ENCODE measurements around the gene PPP1R12B. TPM values are rescaled to one million over a fixed set of nuclear protein-coding genes. Genes with fewer than 3 reads are reported as not detected.
A peak's percentile ranks its signal among the peaks of the same experiment; 100 is the strongest.
"Not testable (repeated sequence)": the region's sequence is repeated elsewhere in the genome, so short reads cannot be mapped to it uniquely, and the experiment has no call there.

Gene PPP1R12B
- polyA plus RNA-seq, 1 experiment: 38.6 TPM

GRCh38 chr1:202622388-202622787 lies 273.9 kb downstream of the PPP1R12B start:
- CTCF ChIA-PET: no interaction called here

GRCh38 chr1:202623075-202623474 lies 274.6 kb downstream of the PPP1R12B start:
- peak overlapping the region; percentile 47 for H3K27ac ChIP-seq (ENCODE audit: low read depth, low read length)
- ChIA-PET POLR2A (no interaction called here), CTCF (interaction anchor here (1.2 kb wide), 1 partner anchor 159 kb away, joined by 10 read pairs; no protein-coding TSS in a partner anchor)
- DNase-seq (ENCODE audit: low read depth, low spot score): no peak
- H3K4me3 ChIP-seq (ENCODE audit: low read depth, low read length): no peak overlapping the region
- H3K9me3 ChIP-seq (ENCODE audit: control insufficient read depth, insufficient read depth, low read length): peaks cover 4% of the 10 kb centered on the region
- no peak for TF ChIP-seq CTCF (IDR thresholded peaks at IDR 0.05; ENCODE audit: low read depth, low read length)
- no peaks in the 10 kb centered on the region for H3K27me3 ChIP-seq (ENCODE audit: control insufficient read depth, insufficient read depth, low read length)

More at GRCh38 chr1:202622388-202622787, 273.9 kb downstream of the PPP1R12B start:
- POLR2A ChIA-PET: no interaction called here
- no peak for TF ChIP-seq CTCF (IDR thresholded peaks at IDR 0.05; ENCODE audit: low read depth, low read length)
- peaks cover 4% of the 10 kb centered on the region for H3K9me3 ChIP-seq (ENCODE audit: control insufficient read depth, insufficient read depth, low read length)
- H3K27ac ChIP-seq (ENCODE audit: low read depth, low read length): no peak overlapping the region
- no peak overlapping the region for H3K4me3 ChIP-seq (ENCODE audit: low read depth, low read length)
- no peaks in the 10 kb centered on the region for H3K27me3 ChIP-seq (ENCODE audit: control insufficient read depth, insufficient read depth, low read length)
- no peak for DNase-seq (ENCODE audit: low read depth, low spot score)

- H3K27ac ChIP-seq (ENCODE audit: low read depth, low read length): peak overlapping the region; percentile 21
- H3K27me3 ChIP-seq (ENCODE audit: control insufficient read depth, insufficient read depth, low read length); DNase-seq (ENCODE audit: low read depth, low spot score); H3K4me3 ChIP-seq (ENCODE audit: low read depth, low read length); H3K9me3 ChIP-seq (ENCODE audit: control insufficient read depth, insufficient read depth, low read length); POLR2A ChIA-PET: not testable (repeated sequence)
- CTCF ChIA-PET: interaction anchor here (1.2 kb wide), 1 partner anchor 159 kb away, joined by 10 read pairs; no protein-coding TSS in a partner anchor
These were observed 275.0 kb downstream of the PPP1R12B start for GRCh38 chr1:202623476-202623875.

GRCh38 chr1:202624088-202624780 lies 275.7 kb downstream of the PPP1R12B start:
- CTCF ChIA-PET: interaction anchor here (1.2 kb wide), 1 partner anchor 160 kb away, joined by 10 read pairs; no protein-coding TSS in a partner anchor
- DNase-seq (ENCODE audit: low read depth, low spot score): no peak

GRCh38 chr1:202624781-202625108 lies 276.2 kb downstream of the PPP1R12B start:
- H3K27me3 ChIP-seq (ENCODE audit: control insufficient read depth, insufficient read depth, low read length): peaks cover 2% of the 10 kb centered on the region
- H3K9me3 ChIP-seq (ENCODE audit: control insufficient read depth, insufficient read depth, low read length): peaks cover 4% of the 10 kb centered on the region
- CTCF ChIA-PET: interaction anchor here (0.6 to 3.1 kb wide), 3 partner anchors 124 to 169 kb away, joined by 3 to 14 read pairs (median 7); no protein-coding TSS in a partner anchor
- no peak overlapping the region for H3K4me3 ChIP-seq (ENCODE audit: low read depth, low read length)
- no peak for DNase-seq (ENCODE audit: low read depth, low spot score)
- no peak for TF ChIP-seq CTCF (IDR thresholded peaks at IDR 0.05; ENCODE audit: low read depth, low read length)
- POLR2A ChIA-PET: no interaction called here
- H3K27ac ChIP-seq (ENCODE audit: low read depth, low read length): no peak overlapping the region

More at GRCh38 chr1:202624088-202624780, 275.7 kb downstream of the PPP1R12B start:
- Histone ChIP-seq H3K27ac (ENCODE audit: low read depth, low read length) (no peak overlapping the region), H3K27me3 (ENCODE audit: control insufficient read depth, insufficient read depth, low read length) (peaks cover 2% of the 10 kb centered on the region), H3K4me3 (ENCODE audit: low read depth, low read length) (no peak overlapping the region), H3K9me3 (ENCODE audit: control insufficient read depth, insufficient read depth, low read length) (peaks cover 4% of the 10 kb centered on the region)
- TF ChIP-seq CTCF (IDR thresholded peaks at IDR 0.05; ENCODE audit: low read depth, low read length): no peak
- POLR2A ChIA-PET: no interaction called here

Measured in AG04450 (cell line).